Ovary (tissue), 3 donors: ENCODE results near the gene CEP72.

Experiments used
- CTCF ChIP-seq, 3 donors: fragments of 450-650 bp in 2 of 3; fragments of 200-600 bp in 1 of 3; IDR thresholded peaks; one replicate each; pipeline versions ENCODE4 v1.5.1 to v1.8.0; 2016 to 2022; ENCODE audit warnings: antibody characterized with exemption in 3 of 3, mild to moderate bottlenecking in 1 of 3
- POLR2A ChIP-seq: fragments of 450-650 bp; IDR thresholded peaks from one replicate; pipeline ENCODE4 v1.6.1; 2017; ENCODE audit warnings: antibody characterized with exemption, mild to moderate bottlenecking, moderate library complexity
- donor health status: DM: no; HTN: no; CAD: no.

- no peak for TF ChIP-seq CTCF (IDR thresholded peaks at IDR 0.05)
- TF ChIP-seq POLR2A: no peak
Measured at GRCh38 chr5:592158-592557, 20.0 kb upstream of the CEP72 start.
